GM21717 (cell line): Measurements from ENCODE around the gene SOS1.
"Not testable (repeated sequence)": the region's sequence is repeated elsewhere in the genome, so short reads cannot be mapped to it uniquely, and the experiment has no call there.

ENCODE experiments used
- ATAC-seq: cut with Tn5 transposase; IDR thresholded peaks from one replicate; pipeline ENCODE4 v1.9.1; 2021; ENCODE audit warnings: mild to moderate bottlenecking, moderate library complexity; ENCODE audit not compliant: unreplicated experiment

Gene SOS1

DNA sequence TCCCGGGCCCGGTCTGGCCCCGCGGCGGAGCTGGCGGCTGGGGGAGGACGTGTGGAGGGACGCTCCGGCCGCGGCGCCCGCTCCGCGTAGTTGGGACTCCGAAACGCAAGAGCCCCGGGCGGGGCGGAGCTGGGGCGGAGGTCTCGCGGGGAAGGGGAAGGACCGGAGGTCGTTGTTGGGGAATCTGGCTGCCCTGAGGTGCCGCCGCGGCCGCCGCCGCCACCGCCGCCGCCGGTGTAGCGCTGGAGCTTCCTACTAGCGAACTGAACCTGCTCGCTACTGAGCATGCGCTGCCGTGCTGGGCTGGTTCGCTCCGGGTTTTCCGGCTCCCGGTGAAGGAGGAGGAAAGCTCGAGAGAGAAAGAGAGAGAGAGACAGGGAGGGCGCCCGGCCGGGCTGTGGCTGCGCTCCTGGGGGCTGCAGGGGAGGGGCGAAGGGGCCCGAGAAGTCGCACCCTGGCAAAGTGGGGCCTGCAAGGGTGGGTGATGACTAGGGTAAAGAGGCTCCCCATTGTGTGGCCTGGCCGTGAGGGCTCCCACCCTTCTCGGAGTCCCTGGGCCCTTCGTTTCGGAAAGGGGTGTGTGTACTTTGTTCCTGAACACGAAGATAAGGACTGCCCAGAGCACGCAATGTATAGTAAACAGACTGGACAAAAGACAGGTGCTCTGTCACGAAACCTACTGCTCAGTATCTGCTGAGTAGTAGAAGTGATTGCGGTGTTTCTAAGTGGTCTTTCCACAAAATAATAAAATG, at the start of gene SOS1:
Gene SOS1, minus strand, starts transcription at position 281 of the 752 bp plus-strand sequence. CDS start 629 bp downstream, outside the sequence.
- peak; percentile 54 for ATAC-seq

DNA sequence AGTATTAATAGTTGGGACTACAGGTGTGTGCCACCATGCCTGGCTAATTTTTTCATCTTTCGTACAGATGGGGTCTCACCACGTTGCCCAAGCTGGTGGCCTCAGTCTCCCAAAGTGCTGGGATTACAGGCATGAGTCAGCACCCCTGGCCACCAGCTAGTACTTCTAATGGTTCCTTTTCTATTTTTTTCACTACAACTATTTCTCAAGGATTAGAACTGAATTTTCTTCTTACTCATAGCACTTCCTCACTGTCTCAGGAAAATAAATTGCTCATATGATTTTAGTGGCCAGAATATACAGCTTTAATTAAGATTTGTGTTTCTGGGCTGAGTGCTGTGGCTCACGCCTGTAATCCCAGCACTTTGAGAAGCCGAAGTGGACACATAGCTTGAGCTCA, 43.2 kb upstream of the SOS1 start:
- no peak for ATAC-seq

DNA sequence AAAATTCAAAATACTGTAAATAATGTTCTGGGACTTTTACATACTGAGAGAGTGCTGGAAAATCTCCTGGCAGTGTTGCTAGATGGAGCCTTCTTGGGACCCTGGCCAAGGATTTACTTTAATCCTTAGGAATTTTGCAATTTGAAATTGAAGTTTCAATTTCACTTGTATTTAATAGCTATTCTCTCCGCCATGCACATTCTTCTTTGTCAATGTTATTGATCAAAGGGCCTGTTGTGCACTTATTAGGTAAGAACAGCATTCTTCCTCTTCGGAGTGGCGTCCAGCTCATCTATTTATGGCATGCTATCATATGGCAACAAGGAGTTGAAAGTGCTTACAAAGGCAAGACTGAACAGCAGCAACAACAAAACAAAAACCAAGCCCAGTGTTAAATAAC, 40.1 kb upstream of the SOS1 start:
- ATAC-seq = no peak

GRCh38 chr2:39159283-39159682, 38.4 kb upstream of the SOS1 start:
- no peak for ATAC-seq

GRCh38 chr2:39158351-39158750, 37.5 kb upstream of the SOS1 start:
- ATAC-seq = no peak

GRCh38 chr2:39156846-39157245, 36.0 kb upstream of the SOS1 start:
- ATAC-seq = no peak

DNA sequence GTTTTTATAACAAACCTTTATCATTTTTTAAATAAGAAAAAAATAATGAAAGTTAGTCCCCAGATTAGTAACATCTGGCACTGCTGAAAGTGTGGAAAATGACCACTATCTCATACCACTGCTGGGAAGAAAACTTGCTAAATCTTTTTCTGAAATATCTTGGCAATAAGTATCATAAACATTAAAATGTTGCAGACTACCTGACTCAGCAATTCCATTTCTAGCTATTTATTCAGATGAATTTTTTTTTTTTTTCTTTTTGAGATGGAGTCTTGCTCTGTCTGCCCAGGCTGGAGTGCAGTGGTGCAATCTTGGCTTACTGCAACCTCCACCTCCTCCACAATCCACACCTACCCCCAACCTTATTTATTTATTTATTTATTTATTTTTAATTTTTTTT, 35.3 kb upstream of the SOS1 start:
- ATAC-seq = no peak

DNA sequence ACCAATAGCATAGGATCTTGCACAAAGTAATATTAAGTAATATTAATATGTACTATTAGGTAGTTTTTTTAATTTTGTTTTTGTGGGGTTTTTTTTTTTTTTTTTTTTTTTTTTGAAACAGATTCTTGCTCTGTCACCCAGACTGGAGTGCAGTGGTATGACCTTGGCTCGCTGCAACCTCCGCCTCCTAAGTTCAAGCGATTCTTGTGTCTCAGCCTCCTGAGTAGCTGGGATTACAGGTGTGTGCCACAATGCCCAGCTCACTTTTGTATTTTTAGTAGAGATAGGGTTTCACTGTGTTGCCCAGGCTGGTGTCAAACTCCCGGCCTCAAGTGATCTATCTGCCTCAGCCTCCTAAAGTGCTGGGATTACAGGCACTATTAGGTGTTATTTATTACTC, 34.7 kb upstream of the SOS1 start:
- not testable (repeated sequence) for ATAC-seq

- no peak for ATAC-seq
Measured at GRCh38 chr2:39154944-39155343, 34.1 kb upstream of the SOS1 start.

DNA sequence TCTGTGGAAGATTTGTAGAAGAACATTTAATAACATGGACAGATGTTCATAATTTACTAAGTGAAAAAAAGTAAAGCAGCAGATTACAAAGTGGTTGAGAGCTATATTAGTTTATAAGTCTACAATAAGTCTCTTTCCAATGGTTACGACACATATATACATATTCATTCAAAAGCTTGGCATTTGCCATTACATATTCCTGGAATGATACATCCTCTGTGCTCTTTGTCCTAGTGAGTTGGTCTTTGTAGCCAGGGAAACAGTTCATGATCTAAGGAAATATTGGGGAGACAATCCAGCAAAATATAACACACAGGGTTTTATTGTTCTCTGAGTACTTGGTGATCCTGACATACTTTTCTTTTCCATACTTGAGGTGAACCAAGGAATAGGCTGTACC, 32.5 kb upstream of the SOS1 start:
- no peak for ATAC-seq

- no peak for ATAC-seq
Measured at GRCh38 chr2:39152504-39152903, 31.7 kb upstream of the SOS1 start.

DNA sequence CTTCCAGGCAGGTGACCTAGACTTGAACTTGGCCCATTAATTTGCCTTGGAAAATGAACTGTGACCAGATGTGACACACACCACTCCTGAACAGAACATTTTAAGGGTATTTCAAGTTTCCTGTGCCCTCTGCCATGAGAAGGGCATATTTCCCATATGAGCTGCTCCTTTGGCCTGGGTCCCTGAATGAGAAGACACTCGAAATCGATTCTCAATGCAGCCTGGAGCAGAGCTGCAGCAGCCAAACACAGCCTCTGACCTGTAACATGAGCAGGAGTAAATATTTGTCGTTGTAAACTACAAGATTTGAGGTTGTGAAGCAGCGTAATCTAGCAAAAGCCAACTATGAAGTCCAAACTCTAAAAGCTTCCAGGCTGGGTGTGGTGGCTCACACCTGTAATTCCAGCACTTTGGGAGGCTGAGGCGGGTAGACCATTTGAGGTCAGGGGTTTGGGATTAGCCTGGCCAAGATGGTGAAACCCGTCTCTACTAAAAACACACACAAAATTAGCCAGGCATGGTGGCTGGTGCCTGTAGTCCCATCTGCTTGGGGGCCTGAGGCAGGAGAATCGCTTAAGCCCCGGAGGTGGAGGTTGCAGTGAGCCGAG, 30.1 kb upstream of the SOS1 start:
- no peak for ATAC-seq

GRCh38 chr2:39150102-39150562, 29.3 kb upstream of the SOS1 start:
- ATAC-seq = no peak

DNA sequence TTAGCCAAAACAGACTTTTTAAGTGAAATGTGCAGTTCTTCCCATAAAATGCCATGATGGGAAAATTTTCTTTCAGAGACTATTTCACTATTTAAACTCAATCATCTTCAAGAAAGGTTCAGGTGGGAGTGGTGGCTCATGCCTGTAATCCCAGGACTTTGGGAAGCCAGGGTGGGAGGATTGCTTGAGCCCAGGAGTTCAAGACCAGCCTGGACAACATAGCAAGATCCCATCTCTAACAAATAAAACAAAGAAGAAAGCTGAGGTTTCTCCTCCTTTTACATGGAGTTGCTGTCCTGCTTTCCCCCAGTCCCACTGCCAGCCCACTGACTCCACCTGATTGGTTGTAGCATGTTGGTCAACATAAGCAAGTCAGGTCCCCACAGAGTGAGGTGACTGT, 25.8 kb upstream of the SOS1 start:
- ATAC-seq = no peak

- no peak for ATAC-seq
Measured at GRCh38 chr2:39145906-39146421, 25.1 kb upstream of the SOS1 start.

- ATAC-seq = no peak
Measured at GRCh38 chr2:39144416-39144815, 23.6 kb upstream of the SOS1 start.

DNA sequence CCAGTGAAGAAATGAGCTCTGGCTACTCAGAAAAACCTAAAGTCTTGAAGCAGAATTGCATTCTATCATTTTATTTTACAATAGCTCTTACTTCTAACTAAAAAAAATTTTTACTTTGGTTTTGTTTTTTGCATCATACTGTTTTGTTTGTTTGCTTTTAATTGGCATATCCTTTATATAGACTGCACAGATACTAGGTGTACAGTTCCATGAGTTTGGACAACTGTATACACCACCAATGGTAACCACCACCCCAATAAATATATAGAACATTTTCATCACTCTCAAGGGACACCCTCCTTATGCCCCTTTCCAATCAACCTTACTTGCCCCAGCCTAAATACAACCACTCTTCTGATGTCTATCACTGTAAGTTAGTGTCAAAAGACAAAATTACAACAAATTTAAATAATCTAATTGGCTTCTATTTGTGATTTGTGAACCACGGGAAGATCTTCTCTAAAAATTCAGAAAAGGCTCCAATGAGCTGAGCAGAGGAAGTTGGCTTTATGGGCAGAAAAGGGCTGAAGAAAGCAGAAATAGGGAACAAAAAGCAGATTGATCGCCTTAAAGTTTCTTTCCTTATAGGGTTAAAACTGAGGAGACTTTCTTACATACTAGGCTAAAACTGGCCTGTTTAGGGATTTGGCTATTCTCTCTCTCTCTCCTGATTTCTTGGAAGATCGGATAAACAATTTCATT, 22.2 kb upstream of the SOS1 start:
- no peak for ATAC-seq

DNA sequence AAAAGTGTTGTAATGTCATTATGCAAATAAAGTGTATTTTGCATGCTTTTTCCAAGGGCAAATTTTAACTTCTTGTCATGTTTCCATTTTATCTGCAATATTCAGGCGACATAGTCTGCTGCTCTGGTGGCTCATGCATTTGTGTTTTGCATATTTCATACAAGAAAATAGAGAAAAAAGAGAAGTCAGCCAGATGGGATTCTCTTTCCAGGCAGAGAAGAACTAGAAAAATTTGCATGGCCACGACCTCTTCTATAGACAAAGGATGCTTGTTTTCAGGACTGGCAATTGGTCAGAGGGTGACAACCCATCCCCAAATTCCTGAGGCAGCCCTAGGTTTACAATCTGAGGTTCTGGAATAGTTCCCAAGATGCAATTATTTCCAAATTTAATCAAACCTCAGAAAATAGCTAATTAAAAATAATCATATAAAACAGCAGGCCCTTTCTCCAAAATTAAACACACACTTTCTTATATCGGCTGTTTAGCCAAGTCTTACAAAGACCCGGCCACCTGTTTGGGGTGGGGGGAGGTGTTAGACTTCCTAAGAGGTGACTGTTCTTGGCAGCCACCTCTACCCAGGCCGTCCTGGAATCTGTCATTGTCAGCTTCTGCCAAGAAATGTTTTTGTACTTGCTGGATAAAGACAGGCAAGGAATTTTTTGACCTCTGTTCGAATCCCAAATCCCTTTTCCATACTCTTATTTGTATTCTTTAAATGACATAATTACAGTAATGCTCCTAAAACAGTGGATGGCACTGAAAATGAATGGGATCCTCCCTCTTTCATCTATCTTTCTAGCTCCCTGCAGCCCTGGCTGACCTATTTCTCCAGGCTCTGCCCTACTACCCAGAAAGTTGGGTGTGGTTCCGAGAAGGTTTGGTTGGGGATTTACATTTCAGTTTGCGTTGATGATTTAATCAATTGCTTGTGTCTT, 20.8 kb upstream of the SOS1 start:
- peak; percentile 44 for ATAC-seq

DNA sequence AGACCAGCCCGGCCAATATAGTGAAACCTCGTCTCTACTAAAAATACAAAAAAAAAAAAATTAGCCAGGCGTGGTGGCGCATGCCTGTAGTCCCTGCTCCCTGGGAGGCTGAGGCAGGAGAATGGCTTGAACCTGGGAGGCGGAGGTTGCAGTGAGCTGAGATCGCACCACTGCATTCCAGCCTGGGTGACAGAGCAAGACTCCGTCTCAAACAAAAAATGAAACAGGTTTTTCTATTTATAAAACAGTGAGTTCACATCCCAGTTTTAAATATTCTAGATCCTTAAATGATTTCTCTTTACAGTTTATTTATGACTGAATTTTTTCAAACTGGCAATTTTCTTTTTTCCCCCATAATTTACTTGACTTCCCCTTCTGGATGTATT, 20.1 kb upstream of the SOS1 start:
- ATAC-seq = not testable (repeated sequence)

DNA sequence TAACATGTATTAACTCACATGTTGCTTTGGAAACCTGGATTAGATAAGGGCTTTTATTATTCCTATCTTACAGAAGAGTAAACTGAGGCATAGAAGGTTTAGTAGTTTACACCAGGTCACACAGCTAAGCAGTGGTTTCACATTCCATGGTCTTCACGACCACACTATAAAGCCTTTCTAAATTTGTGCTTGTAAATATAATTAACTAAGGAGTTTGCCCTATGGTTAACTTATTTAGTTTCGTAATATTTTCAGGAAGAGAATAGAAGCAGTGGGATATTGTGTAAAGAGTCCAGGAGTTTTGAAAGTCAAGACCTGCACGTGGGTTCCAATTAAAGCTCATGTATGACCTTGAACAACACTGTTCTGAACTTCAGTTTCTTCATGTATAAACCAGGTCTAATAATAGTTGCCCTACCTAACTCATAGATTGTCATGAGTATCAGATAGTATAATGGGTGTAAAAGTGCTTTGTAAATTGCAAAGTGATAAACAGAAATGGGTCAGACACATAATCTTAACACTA, 19.5 kb upstream of the SOS1 start:
- ATAC-seq = no peak
